ENCODE data around the gene SLC30A5.
"Not testable (repeated sequence)": the region's sequence is repeated elsewhere in the genome, so short reads cannot be mapped to it uniquely, and the experiment has no call there.

Gene SLC30A5

GRCh38 chr5:69105996-69106906 lies 12.4 kb downstream of the SLC30A5 start:
- no peak for DNase-seq (ENCODE audit: low read depth in 2 of 2)

- DNase-seq (ENCODE audit: low read depth in 2 of 2) = not testable (repeated sequence)
Measured at GRCh38 chr5:69108367-69108766, 14.6 kb downstream of the SLC30A5 start.

GRCh38 chr5:69113851-69114250 lies 20.0 kb downstream of the SLC30A5 start:
- DNase-seq (ENCODE audit: low read depth in 2 of 2) = no peak

GRCh38 chr5:69115526-69115925 lies 21.7 kb downstream of the SLC30A5 start:
- DNase-seq (ENCODE audit: low read depth in 2 of 2) = no peak

- no peak for DNase-seq (ENCODE audit: low read depth in 2 of 2)
Measured at GRCh38 chr5:69129413-69129812, 35.6 kb downstream of the SLC30A5 start.

- DNase-seq (ENCODE audit: low read depth in 2 of 2) = no peak
Measured at GRCh38 chr5:69130241-69130640, 36.4 kb downstream of the SLC30A5 start.

- no peak for DNase-seq (ENCODE audit: low read depth in 2 of 2)
Measured at GRCh38 chr5:69131304-69131703, 37.5 kb downstream of the SLC30A5 start.

- no peak for DNase-seq (ENCODE audit: low read depth in 2 of 2)
Measured at GRCh38 chr5:69134126-69134525, 40.3 kb downstream of the SLC30A5 start.

GRCh38 chr5:69136293-69136692 lies 42.5 kb downstream of the SLC30A5 start:
- DNase-seq (ENCODE audit: low read depth in 2 of 2) = no peak

GRCh38 chr5:69137208-69137607 lies 43.4 kb downstream of the SLC30A5 start:
- not testable (repeated sequence) for DNase-seq (ENCODE audit: low read depth in 2 of 2)

GRCh38 chr5:69137807-69138206 lies 44.0 kb downstream of the SLC30A5 start:
- no peak for DNase-seq (ENCODE audit: low read depth in 2 of 2)

- DNase-seq (ENCODE audit: low read depth in 2 of 2) = no peak
Measured at GRCh38 chr5:69138766-69139165, 45.0 kb downstream of the SLC30A5 start.

GRCh38 chr5:69140239-69140638 lies 46.4 kb downstream of the SLC30A5 start:
- not testable (repeated sequence) for DNase-seq (ENCODE audit: low read depth in 2 of 2)

GRCh38 chr5:69140827-69141226 lies 47.0 kb downstream of the SLC30A5 start:
- no peak for DNase-seq (ENCODE audit: low read depth in 2 of 2)

- not testable (repeated sequence) for DNase-seq (ENCODE audit: low read depth in 2 of 2)
Measured at GRCh38 chr5:69148576-69148975, 54.8 kb downstream of the SLC30A5 start.

- DNase-seq (ENCODE audit: low read depth in 2 of 2) = no peak
Measured at GRCh38 chr5:69148981-69149675, 55.3 kb downstream of the SLC30A5 start.

- DNase-seq (ENCODE audit: low read depth in 2 of 2) = no peak
Measured at GRCh38 chr5:69149676-69150010, 55.8 kb downstream of the SLC30A5 start.

GRCh38 chr5:69152731-69153130 lies 58.9 kb downstream of the SLC30A5 start:
- no peak for DNase-seq (ENCODE audit: low read depth in 2 of 2)

GRCh38 chr5:69156456-69156855 lies 62.6 kb downstream of the SLC30A5 start:
- no peak for DNase-seq (ENCODE audit: low read depth in 2 of 2)

- DNase-seq (ENCODE audit: low read depth in 2 of 2) = no peak
Measured at GRCh38 chr5:69158039-69158438, 64.2 kb downstream of the SLC30A5 start.

GRCh38 chr5:69160651-69161050 lies 66.8 kb downstream of the SLC30A5 start:
- DNase-seq (ENCODE audit: low read depth in 2 of 2) = no peak

- DNase-seq (ENCODE audit: low read depth in 2 of 2) = peak; percentile 91 to 92
Measured at GRCh38 chr5:69166686-69167492, 73.1 kb downstream of the SLC30A5 start, which contains the start of gene CCNB1. Gene CCNB1 (plus strand): TSS chr5:69167150. CDS start chr5:69167263, 113 bp downstream.
